Left lung (tissue), 10 donors: ENCODE measurements around the gene ETS2. TPM values are rescaled to one million over a fixed set of nuclear protein-coding genes. Genes with fewer than 3 reads are reported as not detected.

Source experiments
- ATAC-seq: fragments of 200-7000 bp; cut with Tn5 transposase; one replicate; pipeline ENCODE4 v1.9.1; 2020; ENCODE audit warnings: moderate library complexity
- DNase-seq, 4 donors: peaks; one replicate each; pipeline ENCODE4 v3.0.0-alpha.2; 2013 to 2020
- H3K27ac ChIP-seq, 2 donors: fragments of 200-600 bp; sonication (generic) in 1 of 2; one replicate each; pipeline versions ENCODE4 v1.5.0 to v1.8.0; 2020 to 2021
- H3K27me3 ChIP-seq, 2 donors: fragments of 200-600 bp; sonication (generic) in 1 of 2; one replicate each; pipeline versions ENCODE4 v1.5.0 to v1.8.0; 2020 to 2021
- H3K36me3 ChIP-seq, 2 donors: fragments of 200-600 bp; sonication (generic) in 1 of 2; one replicate each; pipeline versions ENCODE4 v1.5.0 to v1.8.0; 2020 to 2021
- H3K4me1 ChIP-seq, 2 donors: fragments of 200-600 bp; one replicate each; pipeline ENCODE4 v1.8.0; 2021
- H3K4me3 ChIP-seq, 2 donors: fragments of 200-600 bp; sonication (generic) in 1 of 2; one replicate each; pipeline versions ENCODE4 v1.5.0 to v1.8.0; 2020 to 2021; ENCODE audit warnings: mild to moderate bottlenecking in 1 of 2
- H3K9me3 ChIP-seq, 2 donors: fragments of 200-600 bp; sonication (generic) in 1 of 2; one replicate each; pipeline versions ENCODE4 v1.5.0 to v1.8.0; 2020 to 2021
- CTCF ChIP-seq, 2 donors: fragments of 200-600 bp; sonication (generic) in 1 of 2; IDR thresholded peaks; one replicate each; pipeline versions ENCODE4 v1.5.0 to v1.8.0; 2021; ENCODE audit warnings: antibody characterized with exemption in 2 of 2
- intact Hi-C, 2 donors: fragments of 100-400 bp; cut with DNase I; formaldehyde crosslinking; loops; one replicate each; pipeline versions ENCODE4 v1.11.2 to v1.14.2; 2022
- polyA plus RNA-seq, 6 donors: library from polyadenylated mRNA; unstranded; fragments of 120-200 nt; gene quantifications; one replicate each; pipeline ENCODE4 v1.2.1, GENCODE V29; 2013; ENCODE audit not compliant: insufficient read length in 6 of 6
- total RNA-seq, 2 donors: library from RNA; stranded (reverse); fragmentation: NEBNext Ultra II Directional; extraction: Animal tissue kit (Norgen Biotek cat#: 25700); gene quantifications; one replicate each; pipeline ENCODE4 v1.2.1, GENCODE V29; 2021
- donor health status: DM: no; HTN: yes; CAD: no.
- donor health status: DM: no; HTN: no; CAD: no.

Gene ETS2
- total and polyA plus RNA-seq, 8 donors = 93.2 to 199 (median 158) TPM

GRCh38 chr21:38792676-38793459 lies 12.9 kb upstream of the ETS2 start:
- ATAC-seq (no peak), DNase-seq (no peak)
- Histone ChIP-seq H3K36me3 (no peaks in the 10 kb centered on the region), H3K27me3 (no peaks in the 10 kb centered on the region), H3K4me1 (peaks cover 0 to 2% of the 10 kb centered on the region in 2 donors), H3K27ac (no peak overlapping the region), H3K9me3 (no peaks in the 10 kb centered on the region), H3K4me3 (no peak overlapping the region)
- TF ChIP-seq CTCF (IDR thresholded peaks at IDR 0.05) = no peak
- intact Hi-C loops = no loop called here

DNA sequence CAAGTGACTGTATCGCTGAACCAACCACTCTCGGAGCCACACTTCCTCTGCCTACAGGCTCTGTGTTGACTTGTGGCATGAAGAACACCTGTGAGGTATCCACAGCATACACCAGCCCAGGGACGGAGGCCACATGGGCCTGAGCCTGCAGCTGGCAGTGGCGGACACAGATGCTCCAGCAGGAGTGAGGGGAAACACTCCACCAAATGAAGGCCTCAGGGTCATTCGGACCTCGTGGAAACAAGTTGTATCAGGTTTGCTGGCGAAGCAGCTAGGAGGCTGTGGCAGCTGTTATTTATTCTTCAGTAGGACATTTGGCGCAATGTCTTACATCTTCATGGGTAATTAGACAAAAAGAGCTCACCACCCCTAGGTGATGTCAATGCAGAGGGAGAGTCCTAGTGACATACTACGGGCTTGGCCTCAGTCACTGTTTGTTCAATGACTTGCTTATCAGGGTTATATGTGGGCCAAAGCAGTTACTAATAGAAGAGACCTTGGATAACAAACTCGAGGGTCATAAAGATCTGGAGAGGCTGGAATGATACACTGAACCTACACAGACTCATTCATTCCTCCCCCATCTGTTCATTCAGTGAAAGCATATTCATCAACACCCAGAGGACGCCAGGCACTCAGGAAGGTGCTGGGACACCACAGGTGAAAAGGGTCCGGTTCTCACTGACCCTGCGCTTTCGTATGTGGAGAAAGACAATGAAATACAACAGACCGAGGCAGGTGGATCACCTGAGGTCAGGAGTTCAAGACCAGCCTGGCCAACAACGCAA lies 11.6 kb upstream of the ETS2 start:
- no peak overlapping the region for H3K27ac ChIP-seq
- no peaks in the 10 kb centered on the region for H3K9me3 ChIP-seq
- no peak overlapping the region for H3K4me3 ChIP-seq
- no peak for TF ChIP-seq CTCF (IDR thresholded peaks at IDR 0.05)
- no peaks in the 10 kb centered on the region for H3K27me3 ChIP-seq
- peaks cover 0 to 10% of the 10 kb centered on the region in 2 donors for H3K4me1 ChIP-seq
- no peaks in the 10 kb centered on the region for H3K36me3 ChIP-seq
- intact Hi-C loops = no loop called here
- ATAC-seq (no peak), DNase-seq (no peak)

- no peak overlapping the region for H3K27ac ChIP-seq
- peaks cover 0 to 10% of the 10 kb centered on the region in 2 donors for H3K4me1 ChIP-seq
- DNase-seq (no peak), ATAC-seq (no peak)
- no peaks in the 10 kb centered on the region for H3K9me3 ChIP-seq
- intact Hi-C loops = no loop called here
- no peaks in the 10 kb centered on the region for H3K36me3 ChIP-seq
- H3K27me3 ChIP-seq = no peaks in the 10 kb centered on the region
- H3K4me3 ChIP-seq = no peak overlapping the region
- TF ChIP-seq CTCF (IDR thresholded peaks at IDR 0.05) = no peak
Measured at GRCh38 chr21:38794978-38795377, 10.8 kb upstream of the ETS2 start.

DNA sequence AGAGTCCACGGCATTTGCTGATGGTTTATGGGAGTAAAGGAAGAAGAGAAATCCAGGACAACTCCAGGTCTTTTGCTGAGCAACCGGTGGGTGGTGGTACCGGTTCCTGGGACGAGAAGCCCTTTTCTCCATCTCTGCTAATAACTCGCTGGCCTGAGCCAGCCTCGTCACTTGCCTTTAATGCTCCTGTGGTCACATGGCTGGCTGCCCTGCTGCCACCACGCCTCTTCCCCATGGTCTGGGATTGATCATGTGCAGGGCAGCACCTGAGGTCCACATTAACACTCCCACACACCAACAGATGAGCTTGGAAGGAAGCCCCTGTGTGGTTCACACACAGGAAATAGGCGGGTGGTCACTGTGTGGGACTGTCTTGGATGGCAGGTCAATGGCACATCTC lies 10.3 kb upstream of the ETS2 start:
- intact Hi-C loops = no loop called here
- no peak overlapping the region for H3K4me3 ChIP-seq
- no peak for ATAC-seq
- no peaks in the 10 kb centered on the region for H3K36me3 ChIP-seq
- no peaks in the 10 kb centered on the region for H3K27me3 ChIP-seq
- TF ChIP-seq CTCF (IDR thresholded peaks at IDR 0.05) = no peak
- DNase-seq = no peak
- H3K27ac ChIP-seq = no peak overlapping the region
- no peaks in the 10 kb centered on the region for H3K9me3 ChIP-seq
- peaks cover 0 to 10% of the 10 kb centered on the region in 2 donors for H3K4me1 ChIP-seq

DNA sequence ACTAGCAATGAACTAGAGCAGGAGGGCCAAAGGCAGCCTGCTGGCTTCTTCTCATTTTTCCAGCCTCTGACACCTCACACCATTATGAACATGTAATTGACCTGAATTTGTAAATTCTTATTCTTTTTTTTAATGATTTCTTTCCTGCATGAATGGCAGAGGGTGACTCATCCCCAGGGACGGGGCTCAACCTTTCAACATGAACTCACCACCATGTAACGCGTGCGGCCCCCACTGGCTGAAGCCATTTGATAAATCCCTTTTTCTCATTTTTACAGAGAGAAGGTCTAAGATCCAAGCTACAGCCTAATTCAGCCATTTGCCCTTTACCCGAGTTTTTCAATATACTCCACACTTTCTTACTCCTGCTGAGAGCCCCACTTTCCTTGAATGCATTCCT lies 9.3 kb upstream of the ETS2 start:
- Histone ChIP-seq H3K27ac (no peak overlapping the region), H3K27me3 (no peaks in the 10 kb centered on the region), H3K36me3 (no peaks in the 10 kb centered on the region), H3K4me3 (no peak overlapping the region), H3K4me1 (peaks cover 0 to 10% of the 10 kb centered on the region in 2 donors), H3K9me3 (no peaks in the 10 kb centered on the region)
- TF ChIP-seq CTCF (IDR thresholded peaks at IDR 0.05) = no peak
- DNase-seq = no peak
- intact Hi-C loops = no loop called here
- no peak for ATAC-seq
